Epithelial cell of esophagus (primary cell): Measurements from ENCODE around the gene ROBO1.
"Not testable (repeated sequence)": the region's sequence is repeated elsewhere in the genome, so short reads cannot be mapped to it uniquely, and the experiment has no call there.

ENCODE experiments used
- DNase-seq: peaks from one replicate; pipeline ENCODE4 v3.0.0; 2010; ENCODE audit warnings: low read depth
- H3K4me3 ChIP-seq: 2 replicates; pipeline ENCODE4 v1.5.1; 2011; ENCODE audit warnings: mild to moderate bottlenecking, low read length, control low read depth
- CTCF ChIP-seq: IDR thresholded peaks from 2 replicates; pipeline ENCODE4 v1.5.1; 2011; ENCODE audit warnings: low read depth, mild to moderate bottlenecking, low read length, control low read depth, inconsistent platforms; ENCODE audit not compliant: insufficient read depth; ENCODE audit errors: missing control alignments

ROBO1 gene

GRCh38 chr3:78728406-78729145, 1039.2 kb downstream of the ROBO1 start:
- DNase-seq, result peak; percentile 47
- no peak overlapping the region for H3K4me3 ChIP-seq
- no peak for TF ChIP-seq CTCF

GRCh38 chr3:78726545-78726944, 1041.3 kb downstream of the ROBO1 start:
- TF ChIP-seq CTCF, result no peak
- H3K4me3 ChIP-seq, result no peak overlapping the region
- no peak for DNase-seq

- no peak overlapping the region for H3K4me3 ChIP-seq
- TF ChIP-seq CTCF, result no peak
- no peak for DNase-seq
Measured at GRCh38 chr3:78725703-78726246, 1042.0 kb downstream of the ROBO1 start.

- TF ChIP-seq CTCF, result no peak
Measured at GRCh38 chr3:78724859-78725258, 1042.9 kb downstream of the ROBO1 start.

GRCh38 chr3:78724364-78724763, 1043.4 kb downstream of the ROBO1 start:
- not testable (repeated sequence) for DNase-seq, H3K4me3 ChIP-seq

More at GRCh38 chr3:78724859-78725258, 1042.9 kb downstream of the ROBO1 start:
- no peak for DNase-seq
- no peak overlapping the region for H3K4me3 ChIP-seq

GRCh38 chr3:78721771-78722543, 1045.8 kb downstream of the ROBO1 start:
- no peak overlapping the region for H3K4me3 ChIP-seq
- TF ChIP-seq CTCF, result no peak
- DNase-seq, result no peak

- H3K4me3 ChIP-seq, result no peak overlapping the region
- TF ChIP-seq CTCF, result no peak
- no peak for DNase-seq
Measured at GRCh38 chr3:78718707-78719106, 1049.1 kb downstream of the ROBO1 start.
